GM18505 (cell line): ENCODE measurements around the gene GPC3.

Experiments
- ATAC-seq: cut with Tn5 transposase; IDR thresholded peaks from one replicate; pipeline ENCODE4 v1.9.1; 2021; ENCODE audit not compliant: unreplicated experiment
- POLR2A ChIP-seq: IDR thresholded peaks from 4 replicates; pipeline ENCODE4 v1.6.1; 2011; ENCODE audit warnings: borderline replicate concordance; ENCODE audit not compliant: insufficient read depth, insufficient read length; ENCODE audit errors: extremely low read depth

Gene GPC3

DNA sequence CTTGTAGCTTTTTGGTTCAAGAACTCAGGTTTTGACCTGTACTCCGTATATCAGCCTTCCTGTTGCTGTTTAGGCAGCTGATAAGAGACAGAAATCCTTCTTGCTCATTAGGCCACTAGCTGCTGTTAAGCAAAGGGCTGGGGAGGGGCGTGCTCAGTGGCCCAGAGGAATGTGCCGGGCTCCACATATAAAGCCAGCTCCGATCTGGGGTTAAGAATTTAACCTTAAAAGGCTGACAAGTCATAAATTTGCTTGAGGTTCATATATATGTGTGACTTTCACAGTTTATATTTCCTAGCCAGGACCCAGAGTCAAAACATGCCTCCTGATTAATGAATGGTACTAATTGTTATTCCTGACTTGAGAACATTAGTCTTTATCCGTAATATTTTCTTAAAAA is 15.3 kb downstream of the GPC3 start:
- no peak for TF ChIP-seq POLR2A
- ATAC-seq: no peak

DNA sequence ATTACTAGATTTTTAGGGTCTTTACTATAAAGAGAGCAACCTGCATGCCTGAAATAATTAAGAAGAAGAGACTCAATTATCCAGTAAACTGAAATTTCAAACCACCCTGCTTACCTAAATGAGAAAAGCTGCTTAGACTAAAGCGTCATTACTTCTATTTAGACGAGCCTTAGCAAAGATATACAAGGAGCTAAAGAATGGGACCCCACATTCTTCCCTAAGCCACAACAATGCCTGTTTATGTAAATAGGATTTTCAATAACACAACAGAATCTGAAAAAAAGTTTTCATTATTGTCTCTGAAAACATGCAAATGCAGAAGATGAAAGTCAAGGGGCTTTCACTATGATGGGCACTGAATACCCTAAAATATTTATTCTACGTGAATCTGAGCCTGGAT is 16.2 kb downstream of the GPC3 start:
- no peak for TF ChIP-seq POLR2A
- no peak for ATAC-seq

DNA sequence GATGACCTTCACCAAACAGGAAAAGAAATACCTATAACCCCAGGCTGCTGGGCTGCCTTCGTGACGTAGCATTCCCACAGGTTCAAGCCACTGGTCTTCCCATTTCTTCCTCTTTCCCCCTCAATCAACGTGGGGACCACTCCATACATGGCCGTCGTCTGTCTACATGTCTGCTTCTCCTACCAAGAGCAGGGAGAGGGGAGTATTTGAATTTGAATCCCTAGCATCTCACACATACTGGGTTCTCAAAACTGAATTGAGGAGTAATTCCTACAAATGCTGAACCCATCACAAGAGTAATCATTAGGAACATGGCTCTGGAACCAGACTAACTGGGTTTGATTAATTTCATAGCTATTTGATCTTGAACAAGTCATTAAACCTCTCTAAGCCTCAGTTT is 17.3 kb downstream of the GPC3 start:
- ATAC-seq: no peak
- no peak for TF ChIP-seq POLR2A

DNA sequence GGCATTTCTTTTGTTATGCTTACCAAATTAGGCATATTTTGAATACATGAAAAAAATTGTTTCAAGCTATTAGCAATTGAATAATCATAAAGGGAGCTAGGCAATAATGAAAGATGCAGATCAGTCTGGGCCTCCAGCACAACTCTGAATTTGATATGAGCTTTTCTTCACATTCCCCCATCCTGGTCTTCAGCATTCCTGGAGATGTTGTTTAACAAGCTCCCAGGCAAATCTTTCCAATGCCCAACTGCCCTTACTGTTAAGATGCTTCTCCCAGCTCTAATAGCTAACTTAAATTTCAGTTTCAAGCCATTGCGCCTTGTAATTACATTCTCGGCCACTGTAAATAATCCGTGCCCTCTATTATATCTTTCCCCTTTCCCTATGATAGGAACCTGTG is 19.2 kb downstream of the GPC3 start:
- ATAC-seq: no peak

DNA sequence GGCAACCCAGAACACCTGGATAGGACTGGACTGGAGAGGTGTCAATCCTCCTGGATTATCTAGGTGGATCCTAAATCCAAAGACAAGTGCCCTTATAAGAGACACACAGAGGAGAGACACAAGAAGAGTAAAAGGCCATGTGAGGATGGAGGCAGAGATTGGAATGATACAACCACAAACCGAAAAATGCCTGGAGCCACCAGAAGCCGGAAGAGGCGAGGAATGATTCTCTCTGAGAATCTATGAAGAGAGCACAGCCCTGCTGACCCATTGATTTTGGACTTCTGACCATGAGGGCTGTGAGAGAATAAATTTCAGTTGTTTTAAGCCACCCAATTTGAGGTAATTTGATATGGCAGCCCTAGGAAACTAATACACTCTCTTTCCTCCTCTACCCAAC is 20.1 kb downstream of the GPC3 start:
- no peak for ATAC-seq
- TF ChIP-seq POLR2A: no peak

More for the DNA sequence above, 19.2 kb downstream of the GPC3 start:
- TF ChIP-seq POLR2A: no peak

DNA sequence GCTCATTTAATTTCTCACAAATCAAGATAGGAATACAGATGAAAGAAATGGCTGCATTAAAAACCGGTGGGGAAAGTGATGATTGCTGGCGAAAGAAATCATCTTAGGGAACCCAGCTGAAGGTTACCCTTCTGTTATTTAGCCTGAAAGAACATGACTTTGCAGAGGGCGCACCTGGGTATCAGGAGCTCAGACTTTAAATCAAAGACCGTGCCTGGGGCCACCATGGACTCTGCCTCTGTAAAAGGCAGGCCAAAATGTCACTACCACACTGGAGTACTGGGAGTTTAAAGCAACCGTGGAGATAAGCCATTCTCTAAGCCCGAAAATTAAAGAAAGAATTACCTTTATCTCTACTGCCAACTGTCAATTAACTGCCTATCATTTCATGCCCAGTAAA is 24.3 kb downstream of the GPC3 start:
- no peak for ATAC-seq
- no peak for TF ChIP-seq POLR2A

DNA sequence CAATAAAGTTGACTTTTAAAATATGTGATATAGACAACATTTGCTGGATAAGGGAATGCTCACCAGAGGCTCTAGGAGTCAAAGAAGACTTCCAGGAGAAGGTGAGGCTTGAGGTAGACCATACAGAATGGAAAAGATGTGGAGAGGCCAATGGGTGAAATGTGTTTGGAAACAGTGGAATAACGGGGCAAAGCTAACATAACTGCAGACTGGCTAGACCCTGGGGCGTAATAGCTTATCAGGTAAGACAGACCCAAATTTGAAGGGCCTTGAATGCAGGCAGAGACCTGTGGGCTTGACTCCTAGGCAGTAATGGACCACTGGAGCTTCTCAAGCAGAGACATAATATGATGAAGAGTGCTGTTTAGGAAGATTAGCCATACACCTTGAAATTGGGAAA is 25.4 kb downstream of the GPC3 start:
- ATAC-seq: no peak
- no peak for TF ChIP-seq POLR2A

DNA sequence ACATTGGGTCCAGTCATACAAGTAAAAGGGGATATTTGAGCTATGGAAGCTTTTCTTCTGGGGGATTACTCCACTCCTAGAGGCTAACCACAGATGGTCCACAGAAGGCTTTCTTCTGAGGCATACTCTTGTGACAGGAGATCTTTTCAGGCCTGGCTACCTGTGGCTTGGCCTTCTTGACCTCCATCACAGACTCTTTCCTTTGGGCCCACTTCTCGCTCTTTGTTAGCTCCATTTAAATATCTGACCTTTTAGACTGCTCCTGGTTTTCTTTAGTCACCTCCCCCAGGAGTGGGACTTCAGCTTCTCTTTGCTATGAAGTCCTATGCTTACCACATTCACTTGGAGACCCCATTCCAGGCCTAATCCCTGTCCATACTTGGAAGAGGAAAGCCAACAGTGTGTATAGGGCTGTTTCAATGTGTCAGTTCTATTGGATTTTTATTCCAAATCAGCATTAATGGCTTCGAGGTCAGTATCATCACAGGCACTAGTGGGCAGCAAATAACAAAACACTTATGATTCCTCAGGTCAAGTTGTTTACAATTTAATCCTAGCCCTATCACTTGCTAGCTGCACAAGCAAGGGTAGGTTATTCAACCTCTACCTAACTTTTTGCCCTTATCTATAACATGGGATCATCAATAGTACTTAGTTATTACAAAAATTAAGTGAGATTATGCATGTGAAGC is 26.3 kb downstream of the GPC3 start:
- ATAC-seq: no peak

DNA sequence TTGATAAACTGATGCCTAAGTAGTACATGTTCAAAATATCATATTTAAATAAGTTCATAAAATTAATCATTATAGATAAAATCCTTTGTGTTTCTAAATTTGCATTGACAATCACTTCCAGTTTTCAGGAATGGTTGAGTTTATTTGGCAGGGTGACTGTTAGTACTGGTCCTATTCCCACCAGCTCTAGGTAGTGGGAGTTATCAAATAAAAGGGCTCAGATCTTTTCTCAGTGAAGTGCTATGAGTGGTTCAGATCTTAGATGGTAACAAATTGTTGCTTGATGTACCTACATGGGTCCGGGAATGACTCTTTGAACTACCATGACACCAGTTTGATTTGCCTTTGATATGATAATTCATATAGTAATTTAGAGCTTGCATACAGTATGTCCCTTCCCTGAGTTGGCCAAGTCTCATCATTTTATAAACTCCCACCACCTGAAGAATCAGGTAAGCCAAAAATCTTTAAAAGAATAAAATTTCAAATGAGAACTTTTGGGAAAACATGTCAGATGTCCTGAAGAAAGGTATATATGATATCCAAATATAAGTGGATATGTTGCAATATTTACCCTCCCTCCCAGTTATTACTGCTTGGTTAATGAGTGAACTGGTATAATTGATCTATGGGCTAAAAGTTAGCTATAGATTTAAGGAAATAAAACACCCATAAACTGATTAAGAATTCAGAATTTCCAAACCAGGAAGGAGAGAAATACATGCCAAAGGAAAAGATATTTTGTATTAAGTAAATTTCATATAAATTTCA is 28.6 kb downstream of the GPC3 start:
- TF ChIP-seq POLR2A: no peak
- ATAC-seq: no peak

More for the DNA sequence above, 26.3 kb downstream of the GPC3 start:
- TF ChIP-seq POLR2A: no peak

DNA sequence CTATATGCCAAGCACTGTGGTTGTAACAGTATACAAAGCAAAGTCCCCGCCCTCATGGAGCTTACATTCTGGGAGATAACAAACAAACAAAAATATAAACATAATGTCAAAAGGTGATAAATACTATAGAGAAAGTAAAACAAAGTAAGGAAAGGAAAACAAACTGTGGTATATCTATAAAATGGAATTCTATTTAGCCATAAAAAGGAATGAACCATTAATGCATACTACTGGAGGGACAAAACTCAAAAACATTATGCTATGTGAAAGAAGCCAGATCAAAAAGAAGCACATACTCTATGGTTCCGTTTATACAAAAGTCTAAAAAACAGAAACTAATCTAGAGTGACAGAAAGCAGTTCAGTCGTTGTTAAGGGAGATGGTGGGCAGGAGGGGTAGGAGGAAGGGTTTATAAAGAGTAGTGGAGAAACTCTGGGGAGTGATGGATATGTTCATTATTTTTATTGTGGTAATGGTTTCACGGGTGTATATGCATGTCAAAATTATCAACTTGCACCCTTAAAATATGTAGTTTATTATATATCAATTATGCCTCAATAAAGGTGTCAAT is 31.5 kb downstream of the GPC3 start:
- ATAC-seq: no peak
- TF ChIP-seq POLR2A: no peak

DNA sequence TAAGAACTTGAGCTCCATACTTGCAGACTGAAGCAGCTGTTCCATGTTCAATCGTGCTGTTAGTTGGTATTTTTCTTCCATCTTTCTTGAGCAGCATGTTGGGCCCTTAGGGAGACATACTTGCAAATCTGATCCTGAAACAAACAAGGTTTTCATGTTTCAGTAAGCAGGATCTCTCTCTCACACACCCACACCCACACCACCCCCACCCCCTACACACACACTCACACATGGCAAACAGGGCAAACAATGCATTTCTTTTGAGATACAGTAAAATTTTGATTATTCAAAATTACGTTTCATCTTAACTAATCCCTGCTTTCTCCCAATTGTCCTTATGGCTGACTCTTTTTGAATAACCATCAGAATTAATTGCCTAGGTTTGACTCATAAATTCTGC is 32.3 kb downstream of the GPC3 start:
- ATAC-seq: no peak

DNA sequence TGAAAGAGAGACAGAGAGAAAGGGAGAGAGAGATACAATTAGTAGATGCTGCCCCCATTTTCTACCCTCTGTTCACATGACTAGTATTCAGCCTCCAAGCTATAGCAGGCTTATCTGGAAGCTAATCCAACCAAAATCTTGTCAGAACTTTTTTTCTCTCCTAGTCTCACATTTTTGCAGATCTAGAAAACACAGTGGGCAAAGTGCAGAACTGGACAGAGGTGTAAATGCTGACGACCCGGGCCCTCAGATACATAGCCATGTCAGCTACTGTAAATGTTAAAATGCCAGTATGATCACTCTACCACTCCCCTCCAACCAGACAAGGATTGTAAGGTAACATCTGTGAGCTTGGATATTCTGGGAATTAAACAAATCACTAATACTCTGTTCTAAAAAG is 34.3 kb downstream of the GPC3 start:
- no peak for TF ChIP-seq POLR2A

More for the DNA sequence above, 32.3 kb downstream of the GPC3 start:
- no peak for TF ChIP-seq POLR2A

DNA sequence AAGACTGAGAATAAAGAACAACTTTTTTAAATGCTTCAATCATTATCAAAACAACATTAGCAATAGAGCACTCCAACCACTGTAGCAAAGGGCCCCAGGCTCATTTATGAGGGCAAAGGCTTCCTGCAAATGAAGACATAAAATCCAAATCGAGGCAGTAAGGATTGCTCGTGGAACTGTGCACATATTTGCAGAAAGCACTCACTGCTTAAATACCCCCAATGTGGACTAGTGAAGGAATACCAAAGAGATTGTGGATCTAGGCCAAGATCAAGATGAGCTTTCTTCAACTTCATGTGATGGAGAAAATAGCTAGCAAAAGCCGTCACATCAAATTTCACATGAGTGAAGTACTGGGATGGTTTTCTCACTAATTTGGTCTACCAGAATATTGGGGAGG is 35.2 kb downstream of the GPC3 start:
- no peak for TF ChIP-seq POLR2A
- ATAC-seq: no peak

More for the DNA sequence above, 34.3 kb downstream of the GPC3 start:
- ATAC-seq: no peak

DNA sequence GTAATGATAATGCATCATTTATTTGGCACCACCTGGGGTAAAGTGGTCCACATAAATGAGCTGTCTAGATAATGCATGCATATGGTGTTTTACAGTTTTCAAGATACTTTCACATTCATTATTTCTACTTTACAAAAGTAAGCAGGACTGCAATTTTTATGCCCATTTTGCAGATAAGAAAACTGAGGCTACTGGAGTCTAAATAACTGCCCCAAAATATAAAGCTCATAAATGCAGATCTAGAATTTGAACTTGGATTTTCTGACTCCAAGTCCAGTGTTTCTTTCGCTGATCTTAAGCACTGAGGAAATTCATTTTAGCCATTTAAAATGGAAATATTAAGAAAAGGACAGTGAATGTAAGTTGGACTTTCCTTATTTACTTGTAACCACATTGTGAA is 36.5 kb downstream of the GPC3 start:
- ATAC-seq: no peak
- TF ChIP-seq POLR2A: no peak
